ENCODE measurements around the gene RAB27B. TPM values are rescaled to one million over a fixed set of nuclear protein-coding genes. Genes with fewer than 3 reads are reported as not detected.
"Not testable (repeated sequence)": the region's sequence is repeated elsewhere in the genome, so short reads cannot be mapped to it uniquely, and the experiment has no call there.

The RAB27B gene
- total and polyA plus RNA-seq, 4 donors, result under 0.01 to 1.3 (median 0.76) TPM

DNA sequence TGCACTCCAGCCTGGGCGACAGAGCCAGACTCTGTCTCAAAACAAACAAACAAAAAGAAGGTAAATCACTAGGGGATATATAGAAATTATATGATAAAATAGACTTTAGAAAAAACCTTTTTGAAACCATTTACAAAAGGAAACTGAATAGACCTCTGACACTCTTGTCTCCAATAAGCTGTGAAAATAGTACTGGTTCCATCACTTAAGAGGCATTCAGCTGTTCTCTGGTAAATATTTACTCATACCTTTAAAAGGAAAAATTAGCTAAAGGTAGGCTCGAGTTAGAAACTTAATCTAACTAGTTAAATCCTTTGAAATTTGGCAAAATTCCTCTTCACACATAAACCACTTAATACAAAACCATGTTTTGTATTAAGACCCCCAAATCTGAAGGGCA is 21.4 kb downstream of the RAB27B start:
- intact Hi-C loops (cut with DNase I), result no loop called here
- DNase-seq (no peak), ATAC-seq (ENCODE audit: low FRiP score) (no peak)
- Histone ChIP-seq H3K27me3 (ENCODE audit: control insufficient read depth in 1 of 2, insufficient read depth in 2 of 2, low read length in 1 of 2) (no peaks in the 10 kb centered on the region), H3K27ac (ENCODE audit: low read depth in 1 of 2, low read length in 2 of 2) (no peak overlapping the region), H3K9me3 (ENCODE audit: control insufficient read depth, low read length) (no peaks in the 10 kb centered on the region), H3K4me1 (ENCODE audit: control insufficient read depth in 1 of 2, insufficient read depth in 2 of 2, low read length in 2 of 2) (no peaks in the 10 kb centered on the region), H3K36me3 (ENCODE audit: control insufficient read depth in 1 of 2, insufficient read depth in 2 of 2, low read length in 1 of 2) (no peaks in the 10 kb centered on the region), H3K4me3 (ENCODE audit: low read length in 2 of 2) (no peak overlapping the region)
- 62 to 64% methylated on average over 2 of the region's 2 CpGs for WGBS, 2 donors

DNA sequence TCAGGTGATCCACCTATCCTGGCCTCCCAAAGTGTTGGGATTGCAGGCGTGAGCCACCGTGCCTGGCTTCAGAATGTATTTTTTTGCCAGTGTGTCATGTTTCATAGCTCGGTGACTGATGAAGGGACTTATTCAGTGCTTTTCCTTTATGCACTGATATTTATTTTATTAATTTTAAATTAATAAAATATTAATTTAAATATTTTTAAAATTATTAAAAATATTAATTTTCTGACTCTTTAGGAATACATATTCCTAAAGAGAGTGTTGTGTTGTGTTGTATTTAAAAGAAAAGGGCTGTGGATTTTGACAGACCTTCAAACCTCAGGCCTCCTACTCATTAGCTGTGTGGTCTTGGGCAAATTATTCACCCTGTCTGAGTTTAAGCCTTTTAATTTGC is 22.3 kb downstream of the RAB27B start:
- Histone ChIP-seq H3K9me3 (ENCODE audit: control insufficient read depth, low read length) (no peaks in the 10 kb centered on the region), H3K4me1 (ENCODE audit: control insufficient read depth in 1 of 2, insufficient read depth in 2 of 2, low read length in 2 of 2) (no peaks in the 10 kb centered on the region), H3K36me3 (ENCODE audit: control insufficient read depth in 1 of 2, insufficient read depth in 2 of 2, low read length in 1 of 2) (no peaks in the 10 kb centered on the region), H3K4me3 (ENCODE audit: low read length in 2 of 2) (no peak overlapping the region), H3K27ac (ENCODE audit: low read depth in 1 of 2, low read length in 2 of 2) (no peak overlapping the region), H3K27me3 (ENCODE audit: control insufficient read depth in 1 of 2, insufficient read depth in 2 of 2, low read length in 1 of 2) (no peaks in the 10 kb centered on the region)
- ATAC-seq (ENCODE audit: low FRiP score) (no peak), DNase-seq (no peak)
- WGBS, 2 donors, result 89 to 91% methylated on average over 3 of the region's 3 CpGs
- intact Hi-C loops (cut with DNase I), result no loop called here

DNA sequence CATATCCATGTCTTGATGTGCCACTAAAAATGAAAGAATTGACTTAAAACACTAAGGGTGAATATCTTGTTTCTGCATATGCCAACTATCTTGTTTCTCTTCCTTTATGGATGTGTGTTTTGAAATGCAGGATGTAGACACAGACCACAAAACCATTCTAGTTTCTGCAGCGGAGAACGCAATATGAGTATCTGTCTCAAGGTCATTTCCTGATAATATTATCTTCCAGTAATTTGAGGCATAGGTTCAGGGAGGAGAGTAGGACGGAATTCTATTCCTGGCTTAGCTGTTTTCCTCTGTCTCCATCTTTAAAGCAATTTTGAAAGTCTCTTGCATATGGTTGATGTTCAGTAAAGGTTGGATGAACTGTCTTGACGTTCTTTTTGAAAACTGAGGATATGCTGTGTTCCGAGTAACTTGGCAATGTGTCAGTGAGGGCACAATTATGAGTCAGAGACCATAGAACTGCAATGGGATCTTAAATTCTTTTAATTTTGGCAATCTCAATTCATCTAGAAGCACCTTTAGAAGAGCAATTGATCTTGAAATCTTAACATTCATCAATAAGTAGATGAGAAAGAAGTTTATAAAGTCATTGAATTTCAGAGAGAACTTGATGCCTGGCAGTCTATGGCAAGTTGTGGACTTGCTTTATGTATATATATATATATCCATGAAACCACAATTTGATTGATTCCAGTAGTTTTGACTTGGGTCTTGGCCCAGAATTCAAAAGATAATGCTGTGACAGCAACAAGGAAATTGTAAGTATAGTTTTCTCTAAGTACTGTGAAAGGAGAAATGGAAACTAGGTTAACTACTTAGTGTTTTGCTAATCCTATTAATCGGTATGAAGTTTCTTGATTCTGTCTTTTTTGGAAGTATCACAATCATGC is 24.8 kb downstream of the RAB27B start:
- 76 to 77% methylated on average over 6 of the region's 6 CpGs for WGBS, 2 donors
- Histone ChIP-seq H3K4me3 (ENCODE audit: low read length in 2 of 2) (no peak overlapping the region), H3K36me3 (ENCODE audit: control insufficient read depth in 1 of 2, insufficient read depth in 2 of 2, low read length in 1 of 2) (no peaks in the 10 kb centered on the region), H3K4me1 (ENCODE audit: control insufficient read depth in 1 of 2, insufficient read depth in 2 of 2, low read length in 2 of 2) (no peaks in the 10 kb centered on the region), H3K9me3 (ENCODE audit: control insufficient read depth, low read length) (peaks cover 2% of the 10 kb centered on the region), H3K27me3 (ENCODE audit: control insufficient read depth in 1 of 2, insufficient read depth in 2 of 2, low read length in 1 of 2) (peaks cover 0 to 2% of the 10 kb centered on the region in 2 donors), H3K27ac (ENCODE audit: low read depth in 1 of 2, low read length in 2 of 2) (no peak overlapping the region)
- intact Hi-C loops (cut with DNase I), result no loop called here
- DNase-seq (no peak), ATAC-seq (ENCODE audit: low FRiP score) (no peak)

DNA sequence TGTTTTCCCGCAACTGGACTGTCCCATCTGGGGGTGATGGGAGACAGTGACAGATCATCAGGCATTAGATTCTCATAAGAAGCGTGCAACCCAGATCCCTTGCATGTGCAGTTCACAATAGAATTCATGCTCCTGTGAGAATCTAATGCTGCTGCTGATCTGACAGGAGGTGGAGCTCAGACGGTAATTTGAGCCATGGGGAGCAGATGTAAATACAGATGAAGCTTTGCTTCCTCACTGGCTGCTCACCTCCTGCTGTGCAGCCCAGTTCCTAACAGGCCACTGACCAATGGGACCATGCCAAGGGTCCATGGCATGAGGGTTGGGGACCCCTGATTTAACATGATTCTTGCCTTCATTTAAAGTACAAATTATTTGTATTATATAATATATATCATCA is 26.8 kb downstream of the RAB27B start:
- H3K4me1 ChIP-seq (ENCODE audit: control insufficient read depth in 1 of 2, insufficient read depth in 2 of 2, low read length in 2 of 2); intact Hi-C loops (cut with DNase I); H3K4me3 ChIP-seq (ENCODE audit: low read length in 2 of 2); H3K36me3 ChIP-seq (ENCODE audit: control insufficient read depth in 1 of 2, insufficient read depth in 2 of 2, low read length in 1 of 2); ATAC-seq (ENCODE audit: low FRiP score); H3K27ac ChIP-seq (ENCODE audit: low read depth in 1 of 2, low read length in 2 of 2); H3K27me3 ChIP-seq (ENCODE audit: control insufficient read depth in 1 of 2, insufficient read depth in 2 of 2, low read length in 1 of 2); DNase-seq; H3K9me3 ChIP-seq (ENCODE audit: control insufficient read depth, low read length): not testable (repeated sequence)
- WGBS, 2 donors, result 86% methylated on average over 3 of the region's 3 CpGs

DNA sequence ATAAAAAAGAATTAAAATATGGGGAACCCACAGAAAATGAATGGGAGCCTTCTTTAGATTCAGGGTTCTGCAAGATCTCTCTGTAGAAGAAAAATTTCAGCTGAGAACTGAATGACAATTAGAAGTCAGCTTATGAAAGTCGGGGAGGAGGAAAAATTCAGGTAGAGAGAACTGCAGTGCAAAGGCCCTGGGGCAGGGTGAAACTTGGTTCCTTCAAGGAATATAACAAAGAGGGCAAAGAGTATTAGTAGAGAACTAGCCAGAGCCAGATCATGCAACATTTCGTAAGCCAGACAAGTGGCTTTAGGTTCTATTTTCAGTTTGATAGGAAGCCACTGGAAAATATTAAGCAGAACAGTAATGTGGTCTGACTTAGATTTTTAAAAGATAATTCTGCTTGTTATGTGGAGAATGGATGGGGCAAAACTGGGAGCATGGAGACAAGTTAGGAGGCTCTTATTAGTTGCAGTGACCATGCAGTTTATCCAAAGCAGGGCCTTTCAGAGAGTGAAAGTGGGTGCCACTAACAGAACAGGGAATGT is 27.9 kb downstream of the RAB27B start:
- peaks cover 0 to 2% of the 10 kb centered on the region in 2 donors for H3K27me3 ChIP-seq (ENCODE audit: control insufficient read depth in 1 of 2, insufficient read depth in 2 of 2, low read length in 1 of 2)
- 67 to 86% methylated on average over 2 of the region's 2 CpGs for WGBS, 2 donors
- intact Hi-C loops (cut with DNase I), result no loop called here

DNA sequence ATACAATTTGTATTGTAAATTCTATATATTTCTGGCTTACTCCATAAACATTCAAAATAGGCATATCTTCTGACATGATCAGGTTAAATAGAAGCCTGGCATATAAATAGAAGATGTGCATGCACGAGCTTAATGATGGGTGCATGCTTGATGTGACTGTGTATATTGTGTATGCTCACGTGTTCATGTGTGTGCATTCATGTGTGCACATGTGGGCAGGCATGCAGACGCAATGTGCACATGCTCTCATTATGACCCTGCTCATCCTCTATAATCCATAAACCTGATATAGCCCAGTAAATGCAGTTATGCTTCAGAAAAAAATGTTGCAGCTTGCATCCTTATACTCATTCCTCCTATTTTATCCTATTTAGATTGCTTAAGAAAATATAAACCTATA is 29.2 kb downstream of the RAB27B start:
- no peaks in the 10 kb centered on the region for H3K4me1 ChIP-seq (ENCODE audit: control insufficient read depth in 1 of 2, insufficient read depth in 2 of 2, low read length in 2 of 2)
- intact Hi-C loops (cut with DNase I), result no loop called here
- H3K27ac ChIP-seq (ENCODE audit: low read depth in 1 of 2, low read length in 2 of 2), result no peak overlapping the region
- WGBS, 2 donors, result 78 to 83% methylated on average over 3 of the region's 3 CpGs
- H3K36me3 ChIP-seq (ENCODE audit: control insufficient read depth in 1 of 2, insufficient read depth in 2 of 2, low read length in 1 of 2), result no peaks in the 10 kb centered on the region
- peaks cover 0 to 2% of the 10 kb centered on the region in 2 donors for H3K27me3 ChIP-seq (ENCODE audit: control insufficient read depth in 1 of 2, insufficient read depth in 2 of 2, low read length in 1 of 2)
- no peak for ATAC-seq (ENCODE audit: low FRiP score)
- peaks cover 2% of the 10 kb centered on the region for H3K9me3 ChIP-seq (ENCODE audit: control insufficient read depth, low read length)
- no peak overlapping the region for H3K4me3 ChIP-seq (ENCODE audit: low read length in 2 of 2)
- DNase-seq, result no peak

More for the DNA sequence above, 27.9 kb downstream of the RAB27B start:
- no peak overlapping the region for H3K4me3 ChIP-seq (ENCODE audit: low read length in 2 of 2)
- H3K27ac ChIP-seq (ENCODE audit: low read depth in 1 of 2, low read length in 2 of 2), result no peak overlapping the region
- DNase-seq (no peak), ATAC-seq (ENCODE audit: low FRiP score) (no peak)
- H3K36me3 ChIP-seq (ENCODE audit: control insufficient read depth in 1 of 2, insufficient read depth in 2 of 2, low read length in 1 of 2), result no peaks in the 10 kb centered on the region
- no peaks in the 10 kb centered on the region for H3K4me1 ChIP-seq (ENCODE audit: control insufficient read depth in 1 of 2, insufficient read depth in 2 of 2, low read length in 2 of 2)
- peaks cover 2% of the 10 kb centered on the region for H3K9me3 ChIP-seq (ENCODE audit: control insufficient read depth, low read length)

GRCh38 chr18:54859667-54860421 is 31.6 kb downstream of the RAB27B start:
- ATAC-seq (ENCODE audit: low FRiP score) (no peak), DNase-seq (no peak)
- Histone ChIP-seq H3K4me3 (ENCODE audit: low read length in 2 of 2) (no peak overlapping the region), H3K4me1 (ENCODE audit: control insufficient read depth in 1 of 2, insufficient read depth in 2 of 2, low read length in 2 of 2) (no peaks in the 10 kb centered on the region), H3K9me3 (ENCODE audit: control insufficient read depth, low read length) (peaks cover 2% of the 10 kb centered on the region), H3K27me3 (ENCODE audit: control insufficient read depth in 1 of 2, insufficient read depth in 2 of 2, low read length in 1 of 2) (peaks cover 0 to 2% of the 10 kb centered on the region in 2 donors), H3K36me3 (ENCODE audit: control insufficient read depth in 1 of 2, insufficient read depth in 2 of 2, low read length in 1 of 2) (no peaks in the 10 kb centered on the region), H3K27ac (ENCODE audit: low read depth in 1 of 2, low read length in 2 of 2) (no peak overlapping the region)
- intact Hi-C loops (cut with DNase I), result no loop called here
- WGBS, 2 donors, result 75 to 77% methylated on average over 9 of the region's 9 CpGs

- ATAC-seq (ENCODE audit: low FRiP score), result no peak
- intact Hi-C loops (cut with DNase I), result no loop called here
Observed at GRCh38 chr18:54860941-54861340, 32.7 kb downstream of the RAB27B start.

More at GRCh38 chr18:54860941-54861340, 32.7 kb downstream of the RAB27B start:
- DNase-seq, result no peak
- Histone ChIP-seq H3K9me3 (ENCODE audit: control insufficient read depth, low read length) (peaks cover 2% of the 10 kb centered on the region), H3K36me3 (ENCODE audit: control insufficient read depth in 1 of 2, insufficient read depth in 2 of 2, low read length in 1 of 2) (no peaks in the 10 kb centered on the region), H3K27me3 (ENCODE audit: control insufficient read depth in 1 of 2, insufficient read depth in 2 of 2, low read length in 1 of 2) (peaks cover 0 to 2% of the 10 kb centered on the region in 2 donors), H3K27ac (ENCODE audit: low read depth in 1 of 2, low read length in 2 of 2) (no peak overlapping the region), H3K4me1 (ENCODE audit: control insufficient read depth in 1 of 2, insufficient read depth in 2 of 2, low read length in 2 of 2) (no peaks in the 10 kb centered on the region), H3K4me3 (ENCODE audit: low read length in 2 of 2) (no peak overlapping the region)
- WGBS, 2 donors, result 31 to 38% methylated on average over 1 of the region's 1 CpG
